ENCODE results near the gene STAU1. TPM values are rescaled to one million over a fixed set of nuclear protein-coding genes. Genes with fewer than 3 reads are reported as not detected.
"Not testable (repeated sequence)": the region's sequence is repeated elsewhere in the genome, so short reads cannot be mapped to it uniquely, and the experiment has no call there.

The STAU1 gene
- total and polyA plus RNA-seq, 8 donors: 18.9 to 62.8 (median 55.3) TPM

DNA sequence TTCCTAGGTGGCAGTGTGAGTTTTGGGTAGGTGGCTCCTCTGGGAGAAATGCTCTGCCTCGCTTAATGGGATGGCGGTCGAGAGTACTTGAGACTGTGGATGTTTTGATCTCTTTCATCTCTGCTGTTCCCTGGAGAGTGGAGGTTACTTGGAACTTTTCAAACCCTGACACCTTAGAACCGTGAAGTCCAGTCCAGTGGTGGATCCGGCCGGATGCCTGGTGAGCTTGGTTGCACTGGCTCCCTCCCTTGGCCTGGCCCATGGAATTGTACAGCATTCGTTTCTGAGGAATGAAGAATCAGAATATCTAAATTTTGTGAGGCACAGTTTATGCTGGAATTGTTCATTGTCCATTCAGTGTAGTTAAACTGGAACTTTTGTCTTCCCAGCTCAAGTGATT, 91.0 kb downstream of the STAU1 start:
- FAIRE-seq: no peak

GRCh38 chr20:49096203-49096730, 91.9 kb downstream of the STAU1 start:
- Histone ChIP-seq H3K27ac (no peak overlapping the region), H3K9me3 (no peaks in the 10 kb centered on the region), H3K27me3 (no peaks in the 10 kb centered on the region), H3K36me3 (peaks cover 0 to 28% (median 17%) of the 10 kb centered on the region in 3 donors), H3K4me1 (no peaks in the 10 kb centered on the region), H3K4me3 (no peak overlapping the region)
- no peak for TF ChIP-seq CTCF (IDR thresholded peaks at IDR 0.05)
- DNase-seq (no peak), FAIRE-seq (no peak), ATAC-seq (no peak)
- intact Hi-C loops (cut with DNase I): no loop called here
- WGBS, 2 donors: 88 to 93% methylated on average over 7 of the region's 7 CpGs

More for the DNA sequence above, 91.0 kb downstream of the STAU1 start:
- Histone ChIP-seq H3K27me3 (no peaks in the 10 kb centered on the region), H3K27ac (no peak overlapping the region), H3K4me3 (no peak overlapping the region), H3K9me3 (no peaks in the 10 kb centered on the region), H3K36me3 (peaks cover 0 to 28% (median 17%) of the 10 kb centered on the region in 3 donors), H3K4me1 (no peaks in the 10 kb centered on the region)
- TF ChIP-seq CTCF (IDR thresholded peaks at IDR 0.05): no peak
- DNase-seq (no peak), ATAC-seq (no peak)
- intact Hi-C loops (cut with DNase I): no loop called here
- WGBS, 2 donors: 95 to 98% methylated on average over 7 of the region's 7 CpGs

GRCh38 chr20:49091762-49092161, 96.4 kb downstream of the STAU1 start:
- intact Hi-C loops (cut with DNase I): no loop called here
- no peaks in the 10 kb centered on the region for H3K4me1 ChIP-seq
- no peak overlapping the region for H3K27ac ChIP-seq
- no peak for TF ChIP-seq CTCF (IDR thresholded peaks at IDR 0.05)
- ATAC-seq (no peak), FAIRE-seq (no peak), DNase-seq (no peak)
- H3K27me3 ChIP-seq: no peaks in the 10 kb centered on the region
- H3K4me3 ChIP-seq: no peak overlapping the region
- no peaks in the 10 kb centered on the region for H3K9me3 ChIP-seq
- peaks cover 0 to 53% (median 38%) of the 10 kb centered on the region in 3 donors for H3K36me3 ChIP-seq
- WGBS, 2 donors: 12 to 16% methylated on average over 1 of the region's 1 CpG

DNA sequence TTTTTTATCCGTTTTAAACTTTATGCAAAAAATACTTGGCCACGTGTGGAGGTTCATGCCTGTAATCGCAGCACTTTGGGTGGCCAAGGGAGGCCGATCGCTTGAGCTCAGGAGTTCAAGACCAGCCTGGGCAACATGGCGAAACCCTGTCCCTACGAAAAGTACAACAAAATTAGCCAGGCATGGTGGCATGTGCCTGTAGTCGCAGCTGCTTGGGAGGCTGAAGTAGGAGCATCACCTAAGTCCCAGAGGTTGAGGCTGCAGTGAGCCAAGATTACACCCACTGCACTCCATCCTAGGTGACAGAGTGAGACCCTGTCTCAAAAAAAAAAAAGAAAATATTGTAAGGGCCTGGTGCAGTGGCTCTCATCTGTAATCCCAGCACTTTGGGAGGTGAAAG, 97.0 kb downstream of the STAU1 start:
- no peak for TF ChIP-seq CTCF (IDR thresholded peaks at IDR 0.05)
- no peaks in the 10 kb centered on the region for H3K9me3 ChIP-seq
- no peak for FAIRE-seq
- peaks cover 0 to 49% (median 36%) of the 10 kb centered on the region in 3 donors for H3K36me3 ChIP-seq
- no peak for DNase-seq
- intact Hi-C loops (cut with DNase I): no loop called here
- no peak overlapping the region for H3K27ac ChIP-seq
- H3K4me1 ChIP-seq: no peaks in the 10 kb centered on the region
- WGBS, 2 donors: 97% methylated on average over 8 of the region's 8 CpGs
- no peak overlapping the region for H3K4me3 ChIP-seq
- no peak for ATAC-seq
- H3K27me3 ChIP-seq: no peaks in the 10 kb centered on the region

- H3K4me3 ChIP-seq; intact Hi-C loops (cut with DNase I); H3K27ac ChIP-seq; H3K27me3 ChIP-seq; H3K9me3 ChIP-seq; FAIRE-seq; DNase-seq; H3K4me1 ChIP-seq; ATAC-seq: not testable (repeated sequence)
- H3K36me3 ChIP-seq: peaks cover 0 to 58% (median 4%) of the 10 kb centered on the region in 3 donors
- WGBS, 2 donors: 96 to 97% methylated on average over 12 of the region's 12 CpGs
Measured at GRCh38 chr20:49082295-49082694, 105.8 kb downstream of the STAU1 start.
